Liver (tissue), 9 donors: ENCODE data around the gene KCND2. TPM values are rescaled to one million over a fixed set of nuclear protein-coding genes. Genes with fewer than 3 reads are reported as not detected.

Source experiments
- DNase-seq: peaks from one replicate; pipeline ENCODE4 v3.0.0-alpha.2; 2017; ENCODE audit warnings: low spot score
- H3K27ac ChIP-seq, 2 donors: one replicate each; pipeline ENCODE4 v1.7.0; 2013; ENCODE audit warnings: inconsistent platforms in 2 of 2, low read length in 2 of 2, control low read depth in 1 of 2, low read depth in 1 of 2, mild to moderate bottlenecking in 1 of 2
- H3K27me3 ChIP-seq, 4 donors: one replicate each; pipeline versions ENCODE4 v1.6.1 to v1.7.0; 2013; ENCODE audit warnings: low read length in 3 of 4, inconsistent platforms in 1 of 4, mild to moderate bottlenecking in 1 of 4, moderate library complexity in 1 of 4; ENCODE audit not compliant: control insufficient read depth in 4 of 4, insufficient read depth in 4 of 4
- H3K36me3 ChIP-seq, 4 donors: one replicate each; pipeline versions ENCODE4 v1.6.1 to v1.7.0; 2013; ENCODE audit warnings: low read length in 3 of 4, mild to moderate bottlenecking in 3 of 4, low read depth in 1 of 4, moderate library complexity in 1 of 4; ENCODE audit not compliant: control insufficient read depth in 4 of 4, insufficient read depth in 3 of 4
- H3K4me1 ChIP-seq, 4 donors: one replicate each; pipeline versions ENCODE4 v1.6.1 to v1.7.0; 2013; ENCODE audit warnings: low read length in 3 of 4, mild to moderate bottlenecking in 3 of 4, moderate library complexity in 1 of 4; ENCODE audit not compliant: control insufficient read depth in 4 of 4, insufficient read depth in 4 of 4
- H3K4me3 ChIP-seq, 3 donors: one replicate each; pipeline versions ENCODE4 v1.6.1 to v1.7.0; 2013; ENCODE audit warnings: low read length in 3 of 3, control low read depth in 1 of 3, low read depth in 1 of 3, mild to moderate bottlenecking in 1 of 3
- H3K9ac ChIP-seq, 2 donors: one replicate each; pipeline ENCODE4 v1.7.0; 2013; ENCODE audit warnings: low read length in 2 of 2, mild to moderate bottlenecking in 2 of 2, moderate library complexity in 2 of 2, control low read depth in 1 of 2, low read depth in 1 of 2
- H3K9me3 ChIP-seq, 4 donors: one replicate each; pipeline versions ENCODE4 v1.6.1 to v1.7.0; 2013; ENCODE audit warnings: low read length in 3 of 4; ENCODE audit not compliant: control insufficient read depth in 4 of 4
- ATF3 ChIP-seq: IDR thresholded peaks from 2 replicates; pipeline ENCODE4 v1.6.1; 2016; ENCODE audit warnings: antibody characterized with exemption
- CTCF ChIP-seq: fragments of 150-350 bp; IDR thresholded peaks from 2 replicates; pipeline ENCODE4 v1.5.1; 2017; ENCODE audit warnings: improper control_type of control experiment, low read depth, low read length; ENCODE audit not compliant: missing input control
- EGR1 ChIP-seq, 2 donors: IDR thresholded peaks; 2 replicates each; pipeline ENCODE4 v1.6.1; 2016 to 2018; ENCODE audit warnings: antibody characterized with exemption in 2 of 2, low read depth in 2 of 2
- FOXA1 ChIP-seq: IDR thresholded peaks from 2 replicates; pipeline ENCODE4 v1.6.1; 2016; ENCODE audit warnings: antibody characterized with exemption
- FOXA2 ChIP-seq: IDR thresholded peaks from 2 replicates; pipeline ENCODE4 v1.6.1; 2016; ENCODE audit warnings: antibody characterized with exemption
- GABPA ChIP-seq, 2 donors: IDR thresholded peaks in 1 of 2; conservative IDR thresholded peaks in 1 of 2; 2 replicates each; pipeline ENCODE4 v1.6.1; 2016; ENCODE audit warnings: antibody characterized with exemption in 2 of 2, mild to moderate bottlenecking in 1 of 2, moderate library complexity in 1 of 2
- HNF4A ChIP-seq, 2 donors: conservative IDR thresholded peaks; 2 replicates each; pipeline ENCODE4 v1.6.1; 2016; ENCODE audit warnings: antibody characterized with exemption in 2 of 2, mild to moderate bottlenecking in 2 of 2
- HNF4G ChIP-seq: IDR thresholded peaks from 2 replicates; pipeline ENCODE4 v1.6.1; 2016; ENCODE audit warnings: antibody characterized with exemption
- JUND ChIP-seq, 2 donors: IDR thresholded peaks; 2 replicates each; pipeline ENCODE4 v1.6.1; 2016; ENCODE audit warnings: antibody characterized with exemption in 2 of 2
- MAX ChIP-seq: IDR thresholded peaks from 2 replicates; pipeline ENCODE4 v1.6.1; 2016; ENCODE audit warnings: antibody characterized with exemption
- NR2F2 ChIP-seq: IDR thresholded peaks from 2 replicates; pipeline ENCODE4 v1.6.1; 2016; ENCODE audit warnings: antibody characterized with exemption
- RAD21 ChIP-seq, 2 donors: IDR thresholded peaks; 2 replicates each; pipeline ENCODE4 v1.6.1; 2016; ENCODE audit warnings: antibody characterized with exemption in 2 of 2, mild to moderate bottlenecking in 2 of 2
- RXRA ChIP-seq, 2 donors: IDR thresholded peaks; 2 replicates each; pipeline ENCODE4 v1.6.1; 2017 to 2018; ENCODE audit warnings: antibody characterized with exemption in 2 of 2, mild to moderate bottlenecking in 1 of 2
- SP1 ChIP-seq: IDR thresholded peaks from 2 replicates; pipeline ENCODE4 v1.6.1; 2018; ENCODE audit warnings: antibody characterized with exemption, mild to moderate bottlenecking
- YY1 ChIP-seq: IDR thresholded peaks from 2 replicates; pipeline ENCODE4 v1.6.1; 2016; ENCODE audit warnings: antibody characterized with exemption, mild to moderate bottlenecking
- ZBTB33 ChIP-seq: IDR thresholded peaks from 2 replicates; pipeline ENCODE4 v1.6.1; 2016; ENCODE audit warnings: antibody characterized with exemption
- WGBS: extraction: QIAGEN DNeasy Blood & Tissue Kit; methylation state at CpG from one replicate; pipeline ENCODE4 v1.1.7; 2013; 5-methylcytosine and 5-hydroxymethylcytosine counted together
- polyA plus RNA-seq, 2 donors: library from polyadenylated mRNA; stranded (reverse) in 1 of 2; unstranded in 1 of 2; fragments of 200-250 nt in 1 of 2; fragments of >200 nt in 1 of 2; fragmentation: Nextera tagmentation in 1 of 2; extraction: Ambion mirVana in 1 of 2; gene quantifications; one replicate each; pipeline versions ENCODE4 v1.2.1 to v1.2.3, GENCODE V29; 2013 to 2015
- total RNA-seq, 2 donors: library from RNA; depleted of rRNA; stranded (reverse); fragments of >200 nt; gene quantifications; one replicate each; pipeline ENCODE4 v1.2.3, GENCODE V29; 2014
- donor health status: healthy.
- donor health status: healthy.
- donor health status: healthy.
- donor health status: healthy.
- donor health status: healthy.

The KCND2 gene
- total and polyA plus RNA-seq, 4 donors = 0.02 to 0.22 (median 0.07) TPM

- WGBS = 77% methylated on average over 3 of the region's 3 CpGs
Observed at GRCh38 chr7:120793213-120793936, 520.4 kb downstream of the KCND2 start.

GRCh38 chr7:120794106-120794729 lies 521.2 kb downstream of the KCND2 start:
- peaks cover 0 to 3% (median 1%) of the 10 kb centered on the region in 4 donors for H3K9me3 ChIP-seq
- no peaks in the 10 kb centered on the region for H3K27me3 ChIP-seq
- DNase-seq = no peak
- peaks cover 0 to 4% (median under 1%) of the 10 kb centered on the region in 4 donors for H3K36me3 ChIP-seq
- H3K27ac ChIP-seq = no peak overlapping the region
- peaks cover 0 to 3% (median 0%) of the 10 kb centered on the region in 4 donors for H3K4me1 ChIP-seq
- TF ChIP-seq RAD21 (IDR thresholded peaks at IDR 0.05) (no peak), GABPA (IDR thresholded peaks at IDR 0.05 in 1 of 2, conservative IDR thresholded peaks at IDR 0.05 in 1 of 2) (no peak), RXRA (IDR thresholded peaks at IDR 0.05) (no peak), HNF4G (no peak), MAX (no peak), SP1 (no peak), CTCF (no peak), NR2F2 (no peak), FOXA1 (no peak), YY1 (no peak)
- H3K4me3 ChIP-seq = no peak overlapping the region
- no peak overlapping the region for H3K9ac ChIP-seq
- WGBS = 82% methylated on average over 4 of the region's 4 CpGs

More at GRCh38 chr7:120793213-120793936, 520.4 kb downstream of the KCND2 start:
- no peak overlapping the region for H3K27ac ChIP-seq
- TF ChIP-seq FOXA1 (no peak), MAX (no peak), RXRA (IDR thresholded peaks at IDR 0.05) (no peak), ATF3 (no peak), NR2F2 (no peak), ZBTB33 (no peak), EGR1 (IDR thresholded peaks at IDR 0.05; ENCODE audit: low read depth in 2 of 2) (no peak), SP1 (no peak), FOXA2 (no peak), JUND (IDR thresholded peaks at IDR 0.05) (no peak), HNF4A (conservative IDR thresholded peaks at IDR 0.05) (no peak), CTCF (no peak), HNF4G (no peak)
- H3K4me3 ChIP-seq = no peak overlapping the region
- DNase-seq = no peak
- H3K9ac ChIP-seq = no peak overlapping the region
- H3K36me3 ChIP-seq = peaks cover 0 to 4% (median 3%) of the 10 kb centered on the region in 4 donors
- no peaks in the 10 kb centered on the region for H3K27me3 ChIP-seq
- H3K4me1 ChIP-seq = peaks cover 0 to 3% (median 0%) of the 10 kb centered on the region in 4 donors
- H3K9me3 ChIP-seq = peaks cover 0 to 3% (median 1%) of the 10 kb centered on the region in 4 donors
